AG09309 (cell line): ENCODE results near the gene GTF3C1.

Experiments used
- DNase-seq: peaks from one replicate; pipeline ENCODE4 v3.0.0-alpha.2; 2010; ENCODE audit warnings: low read depth
- H3K4me3 ChIP-seq: 2 replicates; pipeline ENCODE4 v1.5.1; 2011; ENCODE audit warnings: mild to moderate bottlenecking, low read depth, low read length, moderate library complexity; ENCODE audit not compliant: control insufficient read depth
- CTCF ChIP-seq: IDR thresholded peaks from 2 replicates; pipeline ENCODE4 v1.5.1; 2011; ENCODE audit warnings: mild to moderate bottlenecking, low read depth, low read length, inconsistent platforms; ENCODE audit not compliant: insufficient read depth, control insufficient read depth; ENCODE audit errors: missing control alignments

The GTF3C1 gene

GRCh38 chr16:27566417-27566816 is 16.7 kb upstream of the GTF3C1 start:
- no peak for DNase-seq
- no peak for TF ChIP-seq CTCF
- no peak overlapping the region for H3K4me3 ChIP-seq

- no peak for TF ChIP-seq CTCF
- no peak overlapping the region for H3K4me3 ChIP-seq
- DNase-seq, result no peak
These were observed 14.5 kb upstream of the GTF3C1 start for GRCh38 chr16:27564224-27564623.

- no peak overlapping the region for H3K4me3 ChIP-seq
- no peak for TF ChIP-seq CTCF
- no peak for DNase-seq
These were observed 11.5 kb upstream of the GTF3C1 start for GRCh38 chr16:27561216-27561615.

- TF ChIP-seq CTCF, result no peak
- DNase-seq, result no peak
- H3K4me3 ChIP-seq, result no peak overlapping the region
These were observed 9.2 kb upstream of the GTF3C1 start for GRCh38 chr16:27558932-27559331.

GRCh38 chr16:27558434-27558833 is 8.7 kb upstream of the GTF3C1 start:
- DNase-seq, result no peak
- no peak for TF ChIP-seq CTCF
- no peak overlapping the region for H3K4me3 ChIP-seq

GRCh38 chr16:27556471-27556870 is 6.8 kb upstream of the GTF3C1 start:
- DNase-seq, result no peak

More at GRCh38 chr16:27556471-27556870, 6.8 kb upstream of the GTF3C1 start:
- H3K4me3 ChIP-seq, result no peak overlapping the region
- TF ChIP-seq CTCF, result no peak
